Measurements from ENCODE around the gene STEAP4. TPM values are rescaled to one million over a fixed set of nuclear protein-coding genes. Genes with fewer than 3 reads are reported as not detected.
A peak's percentile ranks its signal among the peaks of the same experiment; 100 is the strongest.

The STEAP4 gene
- total RNA-seq, 1 donor: 5.4 TPM

- Histone ChIP-seq H2AFZ (ENCODE audit: low read length) (no peak overlapping the region), H4K20me1 (ENCODE audit: insufficient read depth, low read length) (no peaks in the 10 kb centered on the region), H3K9me3 (ENCODE audit: low read depth, low read length) (no peaks in the 10 kb centered on the region), H3K4me2 (ENCODE audit: insufficient read depth, low read length) (no peak overlapping the region), H3K27me3 (ENCODE audit: insufficient read depth, low read length) (peaks cover 7% of the 10 kb centered on the region), H3K4me1 (ENCODE audit: insufficient read depth, low read length) (peaks cover 22% of the 10 kb centered on the region), H3K4me3 (ENCODE audit: insufficient read depth, low read length) (no peak overlapping the region), H3K36me3 (ENCODE audit: insufficient read depth, low read length) (no peaks in the 10 kb centered on the region), H3K79me2 (ENCODE audit: insufficient read depth, low read length) (no peaks in the 10 kb centered on the region), H3K27ac (ENCODE audit: low read depth, low read length) (no peak overlapping the region)
- no peak for TF ChIP-seq CTCF (IDR thresholded peaks at IDR 0.05; ENCODE audit: extremely low read depth, low read depth, low read length)
- DNase-seq (ENCODE audit: insufficient read length, low spot score, missing footprints): no peak
Observed at GRCh38 chr7:88229302-88229995, 77.2 kb downstream of the STEAP4 start.

- H3K27me3 ChIP-seq (ENCODE audit: insufficient read depth, low read length): peaks cover 7% of the 10 kb centered on the region
- DNase-seq (ENCODE audit: insufficient read length, low spot score, missing footprints): peak; percentile 38
- H3K4me2 ChIP-seq (ENCODE audit: insufficient read depth, low read length): peak overlapping the region; percentile 67
- no peak overlapping the region for H2AFZ ChIP-seq (ENCODE audit: low read length)
- H3K9me3 ChIP-seq (ENCODE audit: low read depth, low read length): no peaks in the 10 kb centered on the region
- peaks cover 25% of the 10 kb centered on the region for H3K4me1 ChIP-seq (ENCODE audit: insufficient read depth, low read length)
- no peak overlapping the region for H3K27ac ChIP-seq (ENCODE audit: low read depth, low read length)
- no peaks in the 10 kb centered on the region for H3K36me3 ChIP-seq (ENCODE audit: insufficient read depth, low read length)
- H3K4me3 ChIP-seq (ENCODE audit: insufficient read depth, low read length): no peak overlapping the region
- no peaks in the 10 kb centered on the region for H4K20me1 ChIP-seq (ENCODE audit: insufficient read depth, low read length)
- H3K79me2 ChIP-seq (ENCODE audit: insufficient read depth, low read length): no peaks in the 10 kb centered on the region
- TF ChIP-seq CTCF (IDR thresholded peaks at IDR 0.05; ENCODE audit: extremely low read depth, low read depth, low read length): no peak
Observed at GRCh38 chr7:88226886-88227516, 79.7 kb downstream of the STEAP4 start.

GRCh38 chr7:88226201-88226600 lies 80.5 kb downstream of the STEAP4 start:
- Histone ChIP-seq H4K20me1 (ENCODE audit: insufficient read depth, low read length) (no peaks in the 10 kb centered on the region), H3K79me2 (ENCODE audit: insufficient read depth, low read length) (no peaks in the 10 kb centered on the region), H3K4me2 (ENCODE audit: insufficient read depth, low read length) (no peak overlapping the region), H3K4me3 (ENCODE audit: insufficient read depth, low read length) (no peak overlapping the region), H3K4me1 (ENCODE audit: insufficient read depth, low read length) (peaks cover 25% of the 10 kb centered on the region), H3K27ac (ENCODE audit: low read depth, low read length) (no peak overlapping the region), H3K36me3 (ENCODE audit: insufficient read depth, low read length) (no peaks in the 10 kb centered on the region), H3K9me3 (ENCODE audit: low read depth, low read length) (no peaks in the 10 kb centered on the region), H3K27me3 (ENCODE audit: insufficient read depth, low read length) (peaks cover 7% of the 10 kb centered on the region), H2AFZ (ENCODE audit: low read length) (no peak overlapping the region)
- no peak for TF ChIP-seq CTCF (IDR thresholded peaks at IDR 0.05; ENCODE audit: extremely low read depth, low read depth, low read length)
- DNase-seq (ENCODE audit: insufficient read length, low spot score, missing footprints): no peak

- no peak overlapping the region for H3K4me3 ChIP-seq (ENCODE audit: insufficient read depth, low read length)
- peaks cover under 1% of the 10 kb centered on the region for H3K79me2 ChIP-seq (ENCODE audit: insufficient read depth, low read length)
- H3K27me3 ChIP-seq (ENCODE audit: insufficient read depth, low read length): peaks cover 7% of the 10 kb centered on the region
- peak overlapping the region; percentile 16 for H3K4me2 ChIP-seq (ENCODE audit: insufficient read depth, low read length)
- H3K4me1 ChIP-seq (ENCODE audit: insufficient read depth, low read length): peaks cover 29% of the 10 kb centered on the region
- no peaks in the 10 kb centered on the region for H3K9me3 ChIP-seq (ENCODE audit: low read depth, low read length)
- no peaks in the 10 kb centered on the region for H3K36me3 ChIP-seq (ENCODE audit: insufficient read depth, low read length)
- no peaks in the 10 kb centered on the region for H4K20me1 ChIP-seq (ENCODE audit: insufficient read depth, low read length)
- H2AFZ ChIP-seq (ENCODE audit: low read length): no peak overlapping the region
- no peak for TF ChIP-seq CTCF (IDR thresholded peaks at IDR 0.05; ENCODE audit: extremely low read depth, low read depth, low read length)
- H3K27ac ChIP-seq (ENCODE audit: low read depth, low read length): no peak overlapping the region
- peak; percentile 77 for DNase-seq (ENCODE audit: insufficient read length, low spot score, missing footprints)
Observed at GRCh38 chr7:88224601-88225275, 82.0 kb downstream of the STEAP4 start.
